ENCODE results near the gene POLR1H. TPM values are rescaled to one million over a fixed set of nuclear protein-coding genes. Genes with fewer than 3 reads are reported as not detected.

POLR1H gene
- total RNA-seq, 1 experiment from 2014 or later: 31.9 TPM

DNA sequence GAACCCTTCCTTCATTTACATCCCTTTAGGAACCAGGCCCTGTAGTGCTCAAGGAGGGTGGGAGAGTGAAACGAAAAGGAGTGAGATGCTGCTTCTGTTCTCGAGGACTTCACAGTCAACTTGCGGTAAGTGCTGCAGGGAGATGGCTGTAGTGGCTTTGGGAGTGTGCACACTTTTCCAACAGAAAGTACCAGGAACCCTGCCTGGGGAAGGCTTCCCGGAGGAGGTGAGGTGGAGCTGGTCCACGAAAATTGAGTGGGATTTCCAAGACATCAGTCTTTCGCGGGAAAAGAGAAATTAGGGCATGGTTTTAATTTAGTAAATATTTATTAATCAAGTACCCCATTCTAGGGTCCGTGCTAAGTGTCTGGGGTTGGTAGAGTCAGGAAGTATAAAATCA is 39.1 kb downstream of the POLR1H start:
- no peak overlapping the region for H3K56ac ChIP-seq (ENCODE audit: insufficient read length, low read depth, low read length)
- no peak overlapping the region for H3K9ac ChIP-seq (ENCODE audit: extremely low read depth, insufficient read length, low read length)
- DNase-seq: no peak
- Mint-ChIP-seq H3K36me3 (ENCODE audit: insufficient read depth in 1 of 3, low read depth in 3 of 3) (peaks cover 0 to 2% (median 0%) of the 10 kb centered on the region in 3 experiments; a peak in 1 of 7 replicates), H3K4me3 (peak overlapping the region; percentile 40 to 75), H3K27ac (no peak overlapping the region), H3K4me1 (peaks cover 37 to 39% of the 10 kb centered on the region in 2 experiments), H3K27me3 (ENCODE audit: low read depth) (peaks cover 97% of the 10 kb centered on the region), H3K9me3 (peaks cover 0 to 5% of the 10 kb centered on the region in 2 experiments; a peak in 3 of 5 replicates)
- no peak overlapping the region for H3K18ac ChIP-seq (ENCODE audit: insufficient read length, low read depth, low read length)
- peaks cover 5% of the 10 kb centered on the region; the same call in 1 of the 2 replicates for H3K4me1 ChIP-seq (ENCODE audit: insufficient read depth, low read length)
- no peak overlapping the region for H3T11ph ChIP-seq (ENCODE audit: low read length)
- H2AK5ac ChIP-seq (ENCODE audit: insufficient read length, low read length): no peak overlapping the region
- no peak overlapping the region for H3K14ac ChIP-seq (ENCODE audit: insufficient read depth, low read length)
- H3K27ac ChIP-seq (ENCODE audit: insufficient read length, low read depth, low read length): no peak overlapping the region
- H2AFZ ChIP-seq (ENCODE audit: low read length): no peak overlapping the region
- no peak overlapping the region for H2BK15ac ChIP-seq (ENCODE audit: low read depth, low read length)
- H3K4ac ChIP-seq (ENCODE audit: low read depth, low read length): no peak overlapping the region
- no peaks in the 10 kb centered on the region for H3K9me3 ChIP-seq (ENCODE audit: control insufficient read depth, low read depth, low read length)
- H2BK20ac ChIP-seq (ENCODE audit: low read depth, low read length, poor library complexity, severe bottlenecking): no peak overlapping the region
- H2BK12ac ChIP-seq (ENCODE audit: insufficient read length, low read depth, low read length): no peak overlapping the region
- no peak overlapping the region for H4K8ac ChIP-seq (replicated peaks; ENCODE audit: insufficient read length, low read depth, low read length)
- no peak for TF ChIP-seq CTCF (conservative IDR thresholded peaks at IDR 0.05)
- no peak overlapping the region for H2BK120ac ChIP-seq (ENCODE audit: low read depth, low read length, poor library complexity, severe bottlenecking)
- H2BK5ac ChIP-seq (ENCODE audit: insufficient read length, low read length): no peak overlapping the region
- no peaks in the 10 kb centered on the region for H3K79me1 ChIP-seq (ENCODE audit: insufficient read depth, low read depth, low read length, poor library complexity, severe bottlenecking)
- H4K5ac ChIP-seq (ENCODE audit: insufficient read length, low read depth, low read length): no peak overlapping the region
- WGBS (ENCODE audit: extremely low coverage, insufficient read length, low lambda C conversion rate): no CpG with 5 or more reads among the region's 8 CpGs
- no peaks in the 10 kb centered on the region for H4K20me1 ChIP-seq (ENCODE audit: control insufficient read depth, insufficient read depth, insufficient read length)
- peak overlapping the region; percentile 95 for H3K4me2 ChIP-seq (ENCODE audit: insufficient read depth, insufficient read length, low read length)
- H3K79me2 ChIP-seq (ENCODE audit: insufficient read depth, low read length): no peaks in the 10 kb centered on the region
- peaks cover 22% of the 10 kb centered on the region for H3K23me2 ChIP-seq (ENCODE audit: insufficient read length, low read depth, low read length, poor library complexity, severe bottlenecking)
- H3K23ac ChIP-seq (ENCODE audit: insufficient read length, low read depth, low read length): no peak overlapping the region
- peaks cover 36% of the 10 kb centered on the region; the same call in 1 of the 2 replicates for H3K27me3 ChIP-seq (ENCODE audit: insufficient read depth, low read length)
- H4K91ac ChIP-seq (ENCODE audit: insufficient read length, low read depth, low read length): no peak overlapping the region

Data from H9 (cell line).